ENCODE measurements around the gene WNT4. TPM values are rescaled to one million over a fixed set of nuclear protein-coding genes. Genes with fewer than 3 reads are reported as not detected.

The WNT4 gene
- total and polyA plus RNA-seq, 9 of the 15 experiments (the other 6 are each of a cell fraction or from before 2014, with no cell fraction given): 0.01 TPM; not detected in 8

DNA sequence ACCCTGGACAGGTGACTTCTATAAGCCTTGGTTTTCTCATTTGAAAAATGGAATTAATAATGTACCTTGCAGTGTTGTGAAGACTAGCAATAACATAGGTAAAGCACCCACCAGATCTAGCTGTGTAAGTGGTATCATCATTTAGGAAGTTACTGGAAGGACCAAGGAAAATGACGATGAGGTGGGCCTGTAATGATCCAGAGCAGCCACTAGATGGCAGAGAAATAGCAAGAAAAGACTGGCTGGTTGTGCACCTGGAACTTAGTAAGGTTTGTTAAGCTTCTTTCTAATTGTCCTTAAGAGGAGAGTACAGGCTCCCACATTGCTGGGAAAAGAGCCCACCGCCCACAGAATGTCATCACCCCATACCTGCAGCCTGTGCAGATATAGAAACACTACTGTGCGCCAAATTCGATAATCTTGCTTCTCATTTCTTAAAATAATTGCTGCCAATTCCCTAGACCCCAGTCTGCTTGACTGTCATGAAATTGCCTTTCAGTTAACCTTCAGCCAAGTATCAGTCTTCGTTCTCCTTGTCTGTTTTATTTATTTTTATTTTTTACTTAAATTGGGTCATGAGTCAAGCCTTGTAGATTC, 37.2 kb downstream of the WNT4 start (continued):
- TF ChIP-seq, protein P1, sequence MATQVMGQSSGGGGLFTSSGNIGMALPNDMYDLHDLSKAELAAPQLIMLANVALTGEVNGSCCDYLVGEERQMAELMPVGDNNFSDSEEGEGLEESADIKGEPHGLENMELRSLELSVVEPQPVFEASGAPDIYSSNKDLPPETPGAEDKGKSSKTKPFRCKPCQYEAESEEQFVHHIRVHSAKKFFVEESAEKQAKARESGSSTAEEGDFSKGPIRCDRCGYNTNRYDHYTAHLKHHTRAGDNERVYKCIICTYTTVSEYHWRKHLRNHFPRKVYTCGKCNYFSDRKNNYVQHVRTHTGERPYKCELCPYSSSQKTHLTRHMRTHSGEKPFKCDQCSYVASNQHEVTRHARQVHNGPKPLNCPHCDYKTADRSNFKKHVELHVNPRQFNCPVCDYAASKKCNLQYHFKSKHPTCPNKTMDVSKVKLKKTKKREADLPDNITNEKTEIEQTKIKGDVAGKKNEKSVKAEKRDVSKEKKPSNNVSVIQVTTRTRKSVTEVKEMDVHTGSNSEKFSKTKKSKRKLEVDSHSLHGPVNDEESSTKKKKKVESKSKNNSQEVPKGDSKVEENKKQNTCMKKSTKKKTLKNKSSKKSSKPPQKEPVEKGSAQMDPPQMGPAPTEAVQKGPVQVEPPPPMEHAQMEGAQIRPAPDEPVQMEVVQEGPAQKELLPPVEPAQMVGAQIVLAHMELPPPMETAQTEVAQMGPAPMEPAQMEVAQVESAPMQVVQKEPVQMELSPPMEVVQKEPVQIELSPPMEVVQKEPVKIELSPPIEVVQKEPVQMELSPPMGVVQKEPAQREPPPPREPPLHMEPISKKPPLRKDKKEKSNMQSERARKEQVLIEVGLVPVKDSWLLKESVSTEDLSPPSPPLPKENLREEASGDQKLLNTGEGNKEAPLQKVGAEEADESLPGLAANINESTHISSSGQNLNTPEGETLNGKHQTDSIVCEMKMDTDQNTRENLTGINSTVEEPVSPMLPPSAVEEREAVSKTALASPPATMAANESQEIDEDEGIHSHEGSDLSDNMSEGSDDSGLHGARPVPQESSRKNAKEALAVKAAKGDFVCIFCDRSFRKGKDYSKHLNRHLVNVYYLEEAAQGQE (IDR thresholded peaks at IDR 0.05; ENCODE audit: borderline replicate concordance): peak; percentile 53; the same call in 1 of the 2 replicates
- TF ChIP-seq, protein P1 (CRISPR knock-in tag; IDR thresholded peaks at IDR 0.05; ENCODE audit: low read depth): no peak
- no peak for TF ChIP-seq SAFB2 (IDR thresholded peaks at IDR 0.05; ENCODE audit: borderline replicate concordance, low read depth, low read length, severe bottlenecking)
- no peak for TF ChIP-seq ZNF75A (CRISPR knock-in tag; IDR thresholded peaks at IDR 0.05)
- TF ChIP-seq ZNF766 (CRISPR knock-in tag; conservative IDR thresholded peaks at IDR 0.05): no peak
- TF ChIP-seq, protein P2, sequence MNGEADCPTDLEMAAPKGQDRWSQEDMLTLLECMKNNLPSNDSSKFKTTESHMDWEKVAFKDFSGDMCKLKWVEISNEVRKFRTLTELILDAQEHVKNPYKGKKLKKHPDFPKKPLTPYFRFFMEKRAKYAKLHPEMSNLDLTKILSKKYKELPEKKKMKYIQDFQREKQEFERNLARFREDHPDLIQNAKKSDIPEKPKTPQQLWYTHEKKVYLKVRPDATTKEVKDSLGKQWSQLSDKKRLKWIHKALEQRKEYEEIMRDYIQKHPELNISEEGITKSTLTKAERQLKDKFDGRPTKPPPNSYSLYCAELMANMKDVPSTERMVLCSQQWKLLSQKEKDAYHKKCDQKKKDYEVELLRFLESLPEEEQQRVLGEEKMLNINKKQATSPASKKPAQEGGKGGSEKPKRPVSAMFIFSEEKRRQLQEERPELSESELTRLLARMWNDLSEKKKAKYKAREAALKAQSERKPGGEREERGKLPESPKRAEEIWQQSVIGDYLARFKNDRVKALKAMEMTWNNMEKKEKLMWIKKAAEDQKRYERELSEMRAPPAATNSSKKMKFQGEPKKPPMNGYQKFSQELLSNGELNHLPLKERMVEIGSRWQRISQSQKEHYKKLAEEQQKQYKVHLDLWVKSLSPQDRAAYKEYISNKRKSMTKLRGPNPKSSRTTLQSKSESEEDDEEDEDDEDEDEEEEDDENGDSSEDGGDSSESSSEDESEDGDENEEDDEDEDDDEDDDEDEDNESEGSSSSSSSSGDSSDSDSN (IDR thresholded peaks at IDR 0.05; ENCODE audit: borderline replicate concordance in 1 of 2, low read depth in 2 of 2, low read length in 2 of 2): no peak
- peak; percentile 60 to 82 for TF ChIP-seq RAD21 (CRISPR knock-in tag; conservative IDR thresholded peaks at IDR 0.05 in 1 of 2, IDR thresholded peaks at IDR 0.05 in 1 of 2)
- TF ChIP-seq, protein P3, sequence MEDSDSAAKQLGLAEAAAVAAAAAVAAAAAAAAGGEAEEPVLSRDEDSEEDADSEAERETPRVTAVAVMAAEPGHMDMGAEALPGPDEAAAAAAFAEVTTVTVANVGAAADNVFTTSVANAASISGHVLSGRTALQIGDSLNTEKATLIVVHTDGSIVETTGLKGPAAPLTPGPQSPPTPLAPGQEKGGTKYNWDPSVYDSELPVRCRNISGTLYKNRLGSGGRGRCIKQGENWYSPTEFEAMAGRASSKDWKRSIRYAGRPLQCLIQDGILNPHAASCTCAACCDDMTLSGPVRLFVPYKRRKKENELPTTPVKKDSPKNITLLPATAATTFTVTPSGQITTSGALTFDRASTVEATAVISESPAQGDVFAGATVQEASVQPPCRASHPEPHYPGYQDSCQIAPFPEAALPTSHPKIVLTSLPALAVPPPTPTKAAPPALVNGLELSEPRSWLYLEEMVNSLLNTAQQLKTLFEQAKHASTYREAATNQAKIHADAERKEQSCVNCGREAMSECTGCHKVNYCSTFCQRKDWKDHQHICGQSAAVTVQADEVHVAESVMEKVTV (CRISPR knock-in tag; IDR thresholded peaks at IDR 0.05): peak; percentile 34; the same call in 1 of the 2 replicates
- TF ChIP-seq, protein P4, sequence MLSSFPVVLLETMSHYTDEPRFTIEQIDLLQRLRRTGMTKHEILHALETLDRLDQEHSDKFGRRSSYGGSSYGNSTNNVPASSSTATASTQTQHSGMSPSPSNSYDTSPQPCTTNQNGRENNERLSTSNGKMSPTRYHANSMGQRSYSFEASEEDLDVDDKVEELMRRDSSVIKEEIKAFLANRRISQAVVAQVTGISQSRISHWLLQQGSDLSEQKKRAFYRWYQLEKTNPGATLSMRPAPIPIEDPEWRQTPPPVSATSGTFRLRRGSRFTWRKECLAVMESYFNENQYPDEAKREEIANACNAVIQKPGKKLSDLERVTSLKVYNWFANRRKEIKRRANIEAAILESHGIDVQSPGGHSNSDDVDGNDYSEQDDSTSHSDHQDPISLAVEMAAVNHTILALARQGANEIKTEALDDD (IDR thresholded peaks at IDR 0.05): peak; percentile 46; the same call in 1 of the 2 replicates
